Measurements from ENCODE around the gene CRIM1.

Gene CRIM1

DNA sequence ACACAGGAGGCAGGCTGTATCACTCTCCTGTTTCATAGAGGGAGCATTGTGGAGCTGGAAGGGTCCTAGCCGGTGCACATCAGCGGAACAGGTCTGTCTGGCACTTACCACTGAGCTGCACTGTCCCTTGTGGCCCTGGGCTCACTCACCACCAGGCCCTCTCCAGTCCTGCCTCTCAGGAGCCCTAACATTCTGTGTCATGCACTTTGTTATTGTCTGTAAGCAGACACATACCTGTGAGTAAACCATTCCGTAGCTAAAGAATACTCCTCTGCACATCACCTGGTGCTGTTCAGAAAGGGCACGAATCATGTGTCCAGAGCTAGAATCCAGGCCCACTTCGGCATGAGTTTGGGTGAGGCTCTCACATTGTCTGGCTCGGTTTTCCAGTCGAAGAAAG lies 93.6 kb downstream of the CRIM1 start:
- no peak for DNase-seq (ENCODE audit: low read depth)
- TF ChIP-seq, protein P1, sequence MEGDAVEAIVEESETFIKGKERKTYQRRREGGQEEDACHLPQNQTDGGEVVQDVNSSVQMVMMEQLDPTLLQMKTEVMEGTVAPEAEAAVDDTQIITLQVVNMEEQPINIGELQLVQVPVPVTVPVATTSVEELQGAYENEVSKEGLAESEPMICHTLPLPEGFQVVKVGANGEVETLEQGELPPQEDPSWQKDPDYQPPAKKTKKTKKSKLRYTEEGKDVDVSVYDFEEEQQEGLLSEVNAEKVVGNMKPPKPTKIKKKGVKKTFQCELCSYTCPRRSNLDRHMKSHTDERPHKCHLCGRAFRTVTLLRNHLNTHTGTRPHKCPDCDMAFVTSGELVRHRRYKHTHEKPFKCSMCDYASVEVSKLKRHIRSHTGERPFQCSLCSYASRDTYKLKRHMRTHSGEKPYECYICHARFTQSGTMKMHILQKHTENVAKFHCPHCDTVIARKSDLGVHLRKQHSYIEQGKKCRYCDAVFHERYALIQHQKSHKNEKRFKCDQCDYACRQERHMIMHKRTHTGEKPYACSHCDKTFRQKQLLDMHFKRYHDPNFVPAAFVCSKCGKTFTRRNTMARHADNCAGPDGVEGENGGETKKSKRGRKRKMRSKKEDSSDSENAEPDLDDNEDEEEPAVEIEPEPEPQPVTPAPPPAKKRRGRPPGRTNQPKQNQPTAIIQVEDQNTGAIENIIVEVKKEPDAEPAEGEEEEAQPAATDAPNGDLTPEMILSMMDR (IDR thresholded peaks at IDR 0.05; ENCODE audit: control insufficient read depth, insufficient read depth, low read depth, low read length, missing control alignments), result no peak
- no peak overlapping the region for H3K4me3 ChIP-seq (ENCODE audit: control insufficient read depth, low read depth, low read length)

DNA sequence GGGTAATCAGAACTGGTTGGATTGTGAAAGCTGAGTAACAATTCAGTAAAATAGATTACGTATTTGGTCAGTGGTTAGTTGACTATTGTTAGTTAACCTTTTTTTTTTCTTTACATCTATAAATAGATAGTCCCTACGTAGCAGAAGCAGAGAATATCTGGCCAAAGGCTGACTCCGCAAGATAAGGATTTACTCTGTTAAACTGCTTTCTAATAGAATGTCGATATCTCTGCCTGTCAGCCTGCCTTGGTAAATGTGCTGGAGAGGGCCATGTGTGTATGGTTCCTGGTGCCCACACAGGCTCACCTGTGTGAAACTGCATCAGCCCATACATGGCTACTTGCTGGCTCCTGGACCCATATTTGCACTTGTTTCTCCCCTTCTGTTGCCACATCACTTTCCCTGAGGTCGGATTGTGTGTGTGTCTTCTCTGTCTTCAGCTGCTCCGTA lies 94.4 kb downstream of the CRIM1 start:
- no peak overlapping the region for H3K4me3 ChIP-seq (ENCODE audit: control insufficient read depth, low read depth, low read length)
- TF ChIP-seq, protein P1 (IDR thresholded peaks at IDR 0.05; ENCODE audit: control insufficient read depth, insufficient read depth, low read depth, low read length, missing control alignments), result no peak
- DNase-seq (ENCODE audit: low read depth), result no peak

DNA sequence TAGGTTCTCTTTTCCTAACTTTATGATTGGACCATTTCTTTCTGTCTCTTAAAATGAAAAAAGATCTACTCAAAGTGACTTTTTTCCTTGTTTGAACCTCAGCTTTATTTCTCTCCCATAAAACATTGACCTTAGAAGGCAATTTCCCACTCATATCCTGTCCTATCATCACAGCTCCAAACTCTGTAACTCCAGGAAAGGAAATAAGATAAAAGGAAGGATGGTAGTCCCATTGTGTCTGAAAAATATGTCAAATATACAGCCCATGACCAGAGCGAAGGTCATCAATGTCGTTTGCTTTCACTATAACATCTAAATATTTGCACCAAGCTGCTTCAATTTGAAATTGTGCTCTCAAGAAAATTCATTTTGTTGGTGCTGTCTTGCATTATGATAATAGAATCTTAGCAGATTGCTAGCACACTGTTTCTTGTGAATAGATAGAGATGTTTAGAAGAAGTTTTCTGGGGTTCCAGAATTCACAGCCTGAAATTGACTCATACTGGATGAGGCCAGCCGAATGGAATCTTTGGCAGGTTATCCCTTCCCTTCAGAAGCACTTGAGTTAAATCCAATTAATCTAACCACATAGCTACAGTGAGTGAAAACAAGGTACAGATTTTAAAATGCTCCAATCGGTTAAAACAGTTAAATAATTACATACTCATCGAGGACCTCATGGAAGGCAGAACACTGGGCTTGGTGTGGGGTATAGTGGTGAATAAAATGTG lies 95.1 kb downstream of the CRIM1 start:
- peak; percentile 68 for DNase-seq (ENCODE audit: low read depth)
- H3K4me3 ChIP-seq (ENCODE audit: control insufficient read depth, low read depth, low read length), result no peak overlapping the region
- TF ChIP-seq, protein P1 (IDR thresholded peaks at IDR 0.05; ENCODE audit: control insufficient read depth, insufficient read depth, low read depth, low read length, missing control alignments), result no peak

DNA sequence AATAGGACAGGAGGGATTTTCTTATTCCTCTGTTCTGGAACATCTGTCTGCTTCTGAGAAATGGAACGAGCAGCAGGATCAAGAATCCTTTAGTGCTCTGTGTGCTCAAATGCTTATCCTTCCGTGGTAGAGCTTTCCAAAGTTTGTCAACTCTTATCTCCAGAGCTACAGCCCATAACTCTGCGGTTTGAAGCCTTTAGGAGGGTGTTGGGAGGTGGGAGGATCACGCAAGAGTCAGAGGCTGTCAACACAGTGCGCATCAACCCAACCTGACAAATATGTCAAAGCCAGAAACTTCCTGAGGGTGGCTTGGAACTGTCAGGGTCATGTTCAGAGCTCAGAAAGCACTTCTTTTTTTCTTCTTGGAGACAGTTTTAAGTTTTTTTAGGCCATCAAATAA lies 95.9 kb downstream of the CRIM1 start:
- TF ChIP-seq, protein P1 (IDR thresholded peaks at IDR 0.05; ENCODE audit: control insufficient read depth, insufficient read depth, low read depth, low read length, missing control alignments), result no peak
- DNase-seq (ENCODE audit: low read depth), result no peak
- H3K4me3 ChIP-seq (ENCODE audit: control insufficient read depth, low read depth, low read length), result no peak overlapping the region

- TF ChIP-seq, protein P1 (IDR thresholded peaks at IDR 0.05; ENCODE audit: control insufficient read depth, insufficient read depth, low read depth, low read length, missing control alignments), result no peak
- no peak for DNase-seq (ENCODE audit: low read depth)
- H3K4me3 ChIP-seq (ENCODE audit: control insufficient read depth, low read depth, low read length), result no peak overlapping the region
These were observed 96.7 kb downstream of the CRIM1 start for GRCh38 chr2:36452260-36452659.

GRCh38 chr2:36453652-36454051 lies 98.1 kb downstream of the CRIM1 start:
- DNase-seq (ENCODE audit: low read depth), result no peak
- no peak overlapping the region for H3K4me3 ChIP-seq (ENCODE audit: control insufficient read depth, low read depth, low read length)
- TF ChIP-seq, protein P1 (IDR thresholded peaks at IDR 0.05; ENCODE audit: control insufficient read depth, insufficient read depth, low read depth, low read length, missing control alignments), result no peak
